Measurements from ENCODE around the gene MS4A10. TPM values are rescaled to one million over a fixed set of nuclear protein-coding genes. Genes with fewer than 3 reads are reported as not detected.

MS4A10 gene
- total and polyA plus RNA-seq, 2 of the 8 experiments (the other 6 are each of a cell fraction or from before 2014, with no cell fraction given): not detected

GRCh38 chr11:60774726-60775125 lies 10.4 kb upstream of the MS4A10 start:
- Histone ChIP-seq H2AK5ac (ENCODE audit: low read depth, low read length) (0 out of 2 replicates have a peak overlapping the region, but pooled peaks have one; percentile 24), H3K36me3 (ENCODE audit: control insufficient read depth in 2 of 4, insufficient read depth in 4 of 4, low read length in 3 of 4) (no peaks in the 10 kb centered on the region), H2BK20ac (ENCODE audit: low read length) (no peak overlapping the region), H3K4me2 (ENCODE audit: insufficient read depth in 1 of 2, low read depth in 2 of 2, low read length in 2 of 2) (no peak overlapping the region), H3K27me3 (replicated peaks in 1 of 4; ENCODE audit: control insufficient read depth in 3 of 4, extremely low read depth in 1 of 4, insufficient read depth in 3 of 4, low read length in 3 of 4) (no peaks in the 10 kb centered on the region), H3K27ac (ENCODE audit: low read depth, low read length) (no peak overlapping the region), H3K4me1 (replicated peaks in 1 of 4; ENCODE audit: control insufficient read depth in 3 of 4, insufficient read depth in 4 of 4, low read length in 3 of 4) (no peaks in the 10 kb centered on the region; a peak in 1 of 7 replicates), H2BK12ac (ENCODE audit: low read depth, low read length) (no peak overlapping the region), H3K9ac (replicated peaks in 1 of 4; ENCODE audit: extremely low read depth in 1 of 4, low read depth in 3 of 4, low read length in 3 of 4) (no peak overlapping the region), H3K9me3 (ENCODE audit: insufficient read depth in 2 of 2, low read depth in 1 of 2, low read length in 1 of 2) (no peaks in the 10 kb centered on the region), H4K8ac (ENCODE audit: extremely low read depth, insufficient read depth, low read length) (no peak overlapping the region), H3K23ac (ENCODE audit: insufficient read length) (no peak overlapping the region), H2AFZ (ENCODE audit: low read length) (no peak overlapping the region), H3K56ac (replicated peaks; ENCODE audit: insufficient read length, low read depth, low read length) (no peak overlapping the region), H3K79me1 (ENCODE audit: low read depth, low read length) (no peaks in the 10 kb centered on the region), H3K14ac (ENCODE audit: insufficient read length) (no peak overlapping the region), H2BK120ac (replicated peaks; ENCODE audit: low read depth, low read length) (no peak overlapping the region), H4K5ac (ENCODE audit: insufficient read length, low read depth, low read length) (no peak overlapping the region), H3K18ac (ENCODE audit: extremely low read depth, low read length) (no peak overlapping the region), H4K20me1 (replicated peaks in 1 of 2; ENCODE audit: control insufficient read depth in 1 of 2, insufficient read depth in 2 of 2, low read length in 2 of 2) (no peaks in the 10 kb centered on the region), H3K4me3 (ENCODE audit: extremely low read depth in 1 of 4, insufficient read depth in 2 of 4, low read depth in 3 of 4, low read length in 4 of 4) (no peak overlapping the region), H4K91ac (replicated peaks; ENCODE audit: insufficient read length, low read length) (no peak overlapping the region), H3K23me2 (ENCODE audit: low read depth, low read length) (no peaks in the 10 kb centered on the region), H2BK5ac (ENCODE audit: low read depth, low read length) (no peak overlapping the region), H3K4ac (replicated peaks; ENCODE audit: insufficient read length, low read depth, low read length) (no peak overlapping the region), H3K79me2 (ENCODE audit: control insufficient read depth in 1 of 2, insufficient read depth in 2 of 2, low read length in 2 of 2) (no peaks in the 10 kb centered on the region), H2BK15ac (ENCODE audit: low read length) (no peak overlapping the region)
- ChIA-PET POLR2A (ENCODE audit: partially characterized antibody) (interaction anchor here (1.3 to 1.9 kb wide), 2 partner anchors 12 to 113 kb away, joined by 4 to 5 read pairs; no protein-coding TSS in a partner anchor), CTCF (ENCODE audit: partially characterized antibody) (interaction anchor here (0.7 to 11.8 kb wide), 34 partner anchors 9 to 348 kb away, joined by 3 to 145 read pairs (median 4); partner anchors contain the start of gene MS4A15)
- no peak for DNase-seq (ENCODE audit: low read depth in 1 of 2, low spot score in 2 of 2)
- TF ChIP-seq, protein P1, sequence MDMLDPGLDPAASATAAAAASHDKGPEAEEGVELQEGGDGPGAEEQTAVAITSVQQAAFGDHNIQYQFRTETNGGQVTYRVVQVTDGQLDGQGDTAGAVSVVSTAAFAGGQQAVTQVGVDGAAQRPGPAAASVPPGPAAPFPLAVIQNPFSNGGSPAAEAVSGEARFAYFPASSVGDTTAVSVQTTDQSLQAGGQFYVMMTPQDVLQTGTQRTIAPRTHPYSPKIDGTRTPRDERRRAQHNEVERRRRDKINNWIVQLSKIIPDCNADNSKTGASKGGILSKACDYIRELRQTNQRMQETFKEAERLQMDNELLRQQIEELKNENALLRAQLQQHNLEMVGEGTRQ (IDR thresholded peaks at IDR 0.05; ENCODE audit: low read length): no peak
- TF ChIP-seq TAF1 (IDR thresholded peaks at IDR 0.05; ENCODE audit: low read depth, low read length) (no peak), CBX8 (IDR thresholded peaks at IDR 0.05; ENCODE audit: borderline replicate concordance, low read depth, low read length) (no peak), RXRA (IDR thresholded peaks at IDR 0.05; ENCODE audit: insufficient read depth, low read depth, low read length) (no peak), SP2 (IDR thresholded peaks at IDR 0.05; ENCODE audit: low read length) (no peak), RBBP5 (IDR thresholded peaks at IDR 0.05; ENCODE audit: borderline replicate concordance, low read depth, low read length) (no peak), KDM4A (IDR thresholded peaks at IDR 0.05; ENCODE audit: low read depth, low read length, severe bottlenecking) (no peak)
- no peak for FAIRE-seq
- WGBS, 2 experiments (ENCODE audit: extremely low coverage in 1 of 2, insufficient coverage in 1 of 2, insufficient read length in 1 of 2, insufficient replicate concordance in 2 of 2, low coverage in 1 of 2, low lambda C conversion rate in 2 of 2, missing lambda C conversion rate in 1 of 2): 91% methylated on average over 13 of the region's 13 CpGs; no CpG with 5 or more reads in 1 of the 2 experiments

Measured in H1 (cell line).